Measurements from ENCODE around the gene ZNF217. TPM values are rescaled to one million over a fixed set of nuclear protein-coding genes. Genes with fewer than 3 reads are reported as not detected.

The ZNF217 gene
- total RNA-seq, 6 donors from 2014 or later: 18.7 to 38.4 (median 33.9) TPM

DNA sequence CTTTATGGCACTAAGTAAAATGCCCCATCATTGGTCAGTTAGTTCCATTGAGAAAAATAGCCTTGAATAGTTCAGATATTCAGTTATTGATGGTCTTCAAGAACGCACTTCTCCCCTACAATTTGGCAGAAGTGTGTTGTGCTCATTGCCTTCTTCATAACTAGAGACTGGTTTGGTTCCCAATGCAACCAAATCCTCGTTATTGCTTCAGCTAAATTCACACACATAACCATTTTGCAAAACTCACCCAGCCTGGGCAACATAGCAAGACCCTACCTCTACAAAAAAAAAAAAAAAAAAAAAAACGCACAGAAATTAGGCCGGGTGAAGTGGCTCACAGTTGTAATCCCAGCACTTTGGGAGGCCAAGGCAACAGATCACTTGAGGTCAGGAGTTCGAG is 32.1 kb downstream of the ZNF217 start:
- DNase-seq: no peak

DNA sequence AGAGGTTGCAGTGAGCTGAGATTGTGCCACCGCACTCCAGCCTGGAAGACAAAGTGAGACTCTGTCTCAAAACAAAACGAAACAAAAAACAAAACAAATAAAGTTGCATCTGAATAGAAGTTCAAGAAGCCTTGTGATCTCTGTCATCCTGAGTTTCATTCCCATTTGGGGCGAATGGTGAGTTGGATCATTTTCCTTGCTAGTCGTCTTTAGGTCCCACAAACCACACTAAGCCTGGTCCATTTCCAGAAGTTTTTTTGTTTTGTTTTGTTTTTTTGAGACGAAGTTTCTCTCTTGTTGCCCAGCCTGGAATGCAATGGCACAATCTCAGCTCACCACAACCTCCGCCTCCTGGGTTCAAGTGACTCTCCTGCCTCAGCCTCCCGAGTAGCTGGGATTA is 33.8 kb downstream of the ZNF217 start:
- 80 to 82% methylated on average over 7 of the region's 7 CpGs for WGBS, 2 donors
- no peak overlapping the region for H3K27ac ChIP-seq
- ATAC-seq (ENCODE audit: low FRiP score in 2 of 2) (no peak), DNase-seq (no peak)
- H3K36me3 ChIP-seq: peaks cover 0 to 8% (median 2%) of the 10 kb centered on the region in 4 donors
- no peak overlapping the region for H3K4me3 ChIP-seq
- no peaks in the 10 kb centered on the region for H3K27me3 ChIP-seq
- TF ChIP-seq EP300 (IDR thresholded peaks at IDR 0.05) (no peak), CTCF (IDR thresholded peaks at IDR 0.05) (no peak), POLR2A (IDR thresholded peaks at IDR 0.05) (no peak), POLR2AphosphoS5 (IDR thresholded peaks at IDR 0.05) (no peak)
- H3K9me3 ChIP-seq: no peaks in the 10 kb centered on the region
- no peaks in the 10 kb centered on the region for H3K4me1 ChIP-seq

More for the DNA sequence above, 32.1 kb downstream of the ZNF217 start:
- no peaks in the 10 kb centered on the region for H3K9me3 ChIP-seq
- peaks cover 0 to 23% (median 9%) of the 10 kb centered on the region in 4 donors for H3K36me3 ChIP-seq
- H3K4me3 ChIP-seq: no peak overlapping the region
- no peaks in the 10 kb centered on the region for H3K4me1 ChIP-seq
- TF ChIP-seq EP300 (IDR thresholded peaks at IDR 0.05) (no peak), CTCF (IDR thresholded peaks at IDR 0.05) (no peak), POLR2AphosphoS5 (IDR thresholded peaks at IDR 0.05) (no peak), POLR2A (IDR thresholded peaks at IDR 0.05) (no peak)
- ATAC-seq (ENCODE audit: low FRiP score in 2 of 2): no peak
- WGBS, 2 donors: 94 to 95% methylated on average over 5 of the region's 5 CpGs
- no peak overlapping the region for H3K27ac ChIP-seq
- H3K27me3 ChIP-seq: no peaks in the 10 kb centered on the region

GRCh38 chr20:53557130-53557529 is 36.5 kb downstream of the ZNF217 start:
- Histone ChIP-seq H3K4me1 (no peaks in the 10 kb centered on the region), H3K9me3 (no peaks in the 10 kb centered on the region), H3K27ac (no peak overlapping the region), H3K27me3 (no peaks in the 10 kb centered on the region), H3K4me3 (no peak overlapping the region), H3K36me3 (no peaks in the 10 kb centered on the region)
- ATAC-seq (ENCODE audit: low FRiP score in 2 of 2) (no peak), DNase-seq (no peak)
- WGBS, 2 donors: 71 to 93% methylated on average over 7 of the region's 7 CpGs
- TF ChIP-seq POLR2AphosphoS5 (IDR thresholded peaks at IDR 0.05) (no peak), POLR2A (IDR thresholded peaks at IDR 0.05) (no peak), EP300 (IDR thresholded peaks at IDR 0.05) (no peak), CTCF (IDR thresholded peaks at IDR 0.05) (no peak)

- H3K9me3 ChIP-seq: no peaks in the 10 kb centered on the region
- H3K4me3 ChIP-seq: no peak overlapping the region
- no peak for DNase-seq
These were observed 37.3 kb downstream of the ZNF217 start for GRCh38 chr20:53556267-53556897.

GRCh38 chr20:53555816-53556215 is 37.8 kb downstream of the ZNF217 start:
- WGBS, 2 donors: 94% methylated on average over 2 of the region's 2 CpGs
- DNase-seq (no peak), ATAC-seq (ENCODE audit: low FRiP score in 2 of 2) (no peak)
- H3K27ac ChIP-seq: no peak overlapping the region
- TF ChIP-seq POLR2A (IDR thresholded peaks at IDR 0.05) (no peak), EP300 (IDR thresholded peaks at IDR 0.05) (no peak), CTCF (IDR thresholded peaks at IDR 0.05) (no peak), POLR2AphosphoS5 (IDR thresholded peaks at IDR 0.05) (no peak)
- no peaks in the 10 kb centered on the region for H3K9me3 ChIP-seq
- H3K4me3 ChIP-seq: no peak overlapping the region
- no peaks in the 10 kb centered on the region for H3K4me1 ChIP-seq
- H3K27me3 ChIP-seq: no peaks in the 10 kb centered on the region
- H3K36me3 ChIP-seq: no peaks in the 10 kb centered on the region

More at GRCh38 chr20:53556267-53556897, 37.3 kb downstream of the ZNF217 start:
- Histone ChIP-seq H3K36me3 (no peaks in the 10 kb centered on the region), H3K4me1 (no peaks in the 10 kb centered on the region), H3K27ac (no peak overlapping the region), H3K27me3 (no peaks in the 10 kb centered on the region)
- TF ChIP-seq POLR2AphosphoS5 (IDR thresholded peaks at IDR 0.05) (no peak), POLR2A (IDR thresholded peaks at IDR 0.05) (no peak)
- ATAC-seq (ENCODE audit: low FRiP score in 2 of 2): no peak
- WGBS, 2 donors: 86 to 92% methylated on average over 11 of the region's 11 CpGs

Data from upper lobe of left lung (tissue), 6 donors.